GM21526 (cell line): Measurements from ENCODE around the gene CXCL1.
"Not testable (repeated sequence)": the region's sequence is repeated elsewhere in the genome, so short reads cannot be mapped to it uniquely, and the experiment has no call there.

ENCODE experiments used
- ATAC-seq: cut with Tn5 transposase; IDR thresholded peaks from one replicate; pipeline ENCODE4 v1.9.1; 2021; ENCODE audit warnings: moderate library complexity; ENCODE audit not compliant: unreplicated experiment, low FRiP score

Gene CXCL1

GRCh38 chr4:73872316-73873108 lies 3.3 kb downstream of the CXCL1 start:
- ATAC-seq = no peak

GRCh38 chr4:73874386-73874785 lies 5.2 kb downstream of the CXCL1 start:
- no peak for ATAC-seq

- ATAC-seq = no peak
These were observed 6.2 kb downstream of the CXCL1 start for GRCh38 chr4:73875401-73875800.

GRCh38 chr4:73883306-73883705 lies 14.1 kb downstream of the CXCL1 start:
- ATAC-seq = no peak

- no peak for ATAC-seq
These were observed 16.5 kb downstream of the CXCL1 start for GRCh38 chr4:73885574-73886267.

GRCh38 chr4:73891326-73891725 lies 22.1 kb downstream of the CXCL1 start:
- ATAC-seq = no peak

- ATAC-seq = no peak
These were observed 22.7 kb downstream of the CXCL1 start for GRCh38 chr4:73891739-73892405.

- ATAC-seq = no peak
These were observed 23.8 kb downstream of the CXCL1 start for GRCh38 chr4:73892966-73893365.

- no peak for ATAC-seq
These were observed 24.8 kb downstream of the CXCL1 start for GRCh38 chr4:73894001-73894400.

- no peak for ATAC-seq
These were observed 26.3 kb downstream of the CXCL1 start for GRCh38 chr4:73895201-73896175.

- no peak for ATAC-seq
These were observed 27.2 kb downstream of the CXCL1 start for GRCh38 chr4:73896416-73896815.

- no peak for ATAC-seq
These were observed 28.4 kb downstream of the CXCL1 start for GRCh38 chr4:73897380-73898136.

GRCh38 chr4:73899338-73899737 lies 30.1 kb downstream of the CXCL1 start:
- not testable (repeated sequence) for ATAC-seq

GRCh38 chr4:73901031-73901430 lies 31.8 kb downstream of the CXCL1 start:
- no peak for ATAC-seq

GRCh38 chr4:73902038-73902637 lies 32.9 kb downstream of the CXCL1 start:
- ATAC-seq = no peak

- ATAC-seq = no peak
These were observed 33.8 kb downstream of the CXCL1 start for GRCh38 chr4:73902817-73903547.

- no peak for ATAC-seq
These were observed 35.3 kb downstream of the CXCL1 start for GRCh38 chr4:73904491-73904890.

GRCh38 chr4:73908965-73909364 lies 39.8 kb downstream of the CXCL1 start:
- ATAC-seq = no peak

GRCh38 chr4:73911746-73912145 lies 42.6 kb downstream of the CXCL1 start:
- no peak for ATAC-seq
